GM23338 (cell line): Measurements from ENCODE around the gene LONRF3.

Experiments used
- CREB1 ChIP-seq: fragments of 250-450 bp; sonication (Bioruptor Pico); IDR thresholded peaks from 2 replicates; pipeline ENCODE4 v1.5.0; 2020; ENCODE audit warnings: low read depth, mild to moderate bottlenecking, moderate library complexity
- EZH2 ChIP-seq: fragments of 200-600 bp; sonication (generic); IDR thresholded peaks from one replicate; pipeline ENCODE4 v1.8.0; 2017; ENCODE audit warnings: antibody characterized with exemption, mild to moderate bottlenecking, low read depth; ENCODE audit not compliant: unreplicated experiment
- EZH2phosphoT487 ChIP-seq: fragments of 200-600 bp; sonication (generic); IDR thresholded peaks from one replicate; pipeline ENCODE4 v1.8.1; 2018; ENCODE audit warnings: antibody characterized with exemption; ENCODE audit not compliant: unreplicated experiment
- JUNB ChIP-seq: IDR thresholded peaks from one replicate; pipeline ENCODE4 v1.6.1; 2016; ENCODE audit warnings: antibody characterized with exemption; ENCODE audit not compliant: unreplicated experiment
- NANOG ChIP-seq: IDR thresholded peaks from 2 replicates; pipeline ENCODE4 v1.6.1; 2016; ENCODE audit warnings: antibody characterized with exemption, borderline replicate concordance
- POLR2AphosphoS5 ChIP-seq: IDR thresholded peaks from 2 replicates; pipeline ENCODE4 v1.6.1; 2016; ENCODE audit warnings: antibody characterized with exemption, low read depth
- STAT1 ChIP-seq: IDR thresholded peaks from one replicate; pipeline ENCODE4 v1.6.1; 2016; ENCODE audit warnings: antibody characterized with exemption; ENCODE audit not compliant: unreplicated experiment
- ZNF114 ChIP-seq: fragments of 250-450 bp; sonication (Bioruptor Pico); IDR thresholded peaks from 2 replicates; pipeline ENCODE4 v1.5.0; 2020; ENCODE audit warnings: mild to moderate bottlenecking, moderate library complexity
- ZNF331 ChIP-seq: fragments of 250-450 bp; sonication (Bioruptor Pico); IDR thresholded peaks from 2 replicates; pipeline ENCODE4 v1.5.0; 2020; ENCODE audit warnings: low read depth, mild to moderate bottlenecking, moderate library complexity
- TF ChIP-seq, protein P1 (sequence below), 2 experiments: fragments of 200-600 bp in 1 of 2; sonication (generic) in 1 of 2; conservative IDR thresholded peaks; 2 replicates each; pipeline versions ENCODE4 v1.5.1 to v1.6.1; 2016 to 2017; ENCODE audit warnings: antibody characterized with exemption in 2 of 2, low read depth in 2 of 2, mild to moderate bottlenecking in 2 of 2, moderate library complexity in 1 of 2
- TF ChIP-seq, protein P2 (sequence below): IDR thresholded peaks from one replicate; pipeline ENCODE4 v1.6.1; 2018; ENCODE audit warnings: antibody characterized with exemption; ENCODE audit not compliant: unreplicated experiment
- TF ChIP-seq, protein P3 (sequence below): IDR thresholded peaks from 2 replicates; pipeline ENCODE4 v1.6.1; 2016; ENCODE audit warnings: antibody characterized with exemption
- TF ChIP-seq, protein P4 (sequence below): fragments of 250-450 bp; sonication (Bioruptor Pico); IDR thresholded peaks from 2 replicates; pipeline ENCODE4 v1.5.0; 2020; ENCODE audit warnings: mild to moderate bottlenecking, moderate library complexity

DNA sequence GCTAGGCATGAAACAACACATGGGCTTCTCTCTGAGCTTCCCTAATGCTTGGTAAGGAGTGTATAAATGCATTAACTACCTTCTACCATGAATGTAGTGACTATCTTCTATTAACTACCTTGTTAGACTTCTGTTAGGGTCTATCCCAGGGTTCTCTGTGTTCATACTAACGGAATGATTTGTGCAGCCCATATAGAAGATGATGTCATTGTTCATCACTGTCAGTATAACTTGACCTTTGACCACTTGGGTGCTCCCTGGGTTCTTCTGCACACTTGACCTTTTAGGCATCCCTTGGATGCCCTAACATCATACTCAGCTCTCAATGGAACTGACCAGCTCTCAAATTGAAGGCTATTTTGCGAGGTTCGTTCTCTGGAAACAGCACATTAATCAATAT lies 67.6 kb downstream of the LONRF3 start:
- TF ChIP-seq POLR2AphosphoS5 (no peak), EZH2 (no peak), ZNF114 (CRISPR knock-in tag) (no peak), CREB1 (CRISPR knock-in tag) (no peak), EZH2phosphoT487 (no peak), STAT1 (no peak), ZNF331 (no peak), JUNB (no peak), NANOG (no peak)
- TF ChIP-seq, protein P1, sequence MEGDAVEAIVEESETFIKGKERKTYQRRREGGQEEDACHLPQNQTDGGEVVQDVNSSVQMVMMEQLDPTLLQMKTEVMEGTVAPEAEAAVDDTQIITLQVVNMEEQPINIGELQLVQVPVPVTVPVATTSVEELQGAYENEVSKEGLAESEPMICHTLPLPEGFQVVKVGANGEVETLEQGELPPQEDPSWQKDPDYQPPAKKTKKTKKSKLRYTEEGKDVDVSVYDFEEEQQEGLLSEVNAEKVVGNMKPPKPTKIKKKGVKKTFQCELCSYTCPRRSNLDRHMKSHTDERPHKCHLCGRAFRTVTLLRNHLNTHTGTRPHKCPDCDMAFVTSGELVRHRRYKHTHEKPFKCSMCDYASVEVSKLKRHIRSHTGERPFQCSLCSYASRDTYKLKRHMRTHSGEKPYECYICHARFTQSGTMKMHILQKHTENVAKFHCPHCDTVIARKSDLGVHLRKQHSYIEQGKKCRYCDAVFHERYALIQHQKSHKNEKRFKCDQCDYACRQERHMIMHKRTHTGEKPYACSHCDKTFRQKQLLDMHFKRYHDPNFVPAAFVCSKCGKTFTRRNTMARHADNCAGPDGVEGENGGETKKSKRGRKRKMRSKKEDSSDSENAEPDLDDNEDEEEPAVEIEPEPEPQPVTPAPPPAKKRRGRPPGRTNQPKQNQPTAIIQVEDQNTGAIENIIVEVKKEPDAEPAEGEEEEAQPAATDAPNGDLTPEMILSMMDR (conservative IDR thresholded peaks at IDR 0.05; ENCODE audit: low read depth in 2 of 2): no peak
- TF ChIP-seq, protein P2, sequence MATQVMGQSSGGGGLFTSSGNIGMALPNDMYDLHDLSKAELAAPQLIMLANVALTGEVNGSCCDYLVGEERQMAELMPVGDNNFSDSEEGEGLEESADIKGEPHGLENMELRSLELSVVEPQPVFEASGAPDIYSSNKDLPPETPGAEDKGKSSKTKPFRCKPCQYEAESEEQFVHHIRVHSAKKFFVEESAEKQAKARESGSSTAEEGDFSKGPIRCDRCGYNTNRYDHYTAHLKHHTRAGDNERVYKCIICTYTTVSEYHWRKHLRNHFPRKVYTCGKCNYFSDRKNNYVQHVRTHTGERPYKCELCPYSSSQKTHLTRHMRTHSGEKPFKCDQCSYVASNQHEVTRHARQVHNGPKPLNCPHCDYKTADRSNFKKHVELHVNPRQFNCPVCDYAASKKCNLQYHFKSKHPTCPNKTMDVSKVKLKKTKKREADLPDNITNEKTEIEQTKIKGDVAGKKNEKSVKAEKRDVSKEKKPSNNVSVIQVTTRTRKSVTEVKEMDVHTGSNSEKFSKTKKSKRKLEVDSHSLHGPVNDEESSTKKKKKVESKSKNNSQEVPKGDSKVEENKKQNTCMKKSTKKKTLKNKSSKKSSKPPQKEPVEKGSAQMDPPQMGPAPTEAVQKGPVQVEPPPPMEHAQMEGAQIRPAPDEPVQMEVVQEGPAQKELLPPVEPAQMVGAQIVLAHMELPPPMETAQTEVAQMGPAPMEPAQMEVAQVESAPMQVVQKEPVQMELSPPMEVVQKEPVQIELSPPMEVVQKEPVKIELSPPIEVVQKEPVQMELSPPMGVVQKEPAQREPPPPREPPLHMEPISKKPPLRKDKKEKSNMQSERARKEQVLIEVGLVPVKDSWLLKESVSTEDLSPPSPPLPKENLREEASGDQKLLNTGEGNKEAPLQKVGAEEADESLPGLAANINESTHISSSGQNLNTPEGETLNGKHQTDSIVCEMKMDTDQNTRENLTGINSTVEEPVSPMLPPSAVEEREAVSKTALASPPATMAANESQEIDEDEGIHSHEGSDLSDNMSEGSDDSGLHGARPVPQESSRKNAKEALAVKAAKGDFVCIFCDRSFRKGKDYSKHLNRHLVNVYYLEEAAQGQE: no peak
- TF ChIP-seq, protein P3, sequence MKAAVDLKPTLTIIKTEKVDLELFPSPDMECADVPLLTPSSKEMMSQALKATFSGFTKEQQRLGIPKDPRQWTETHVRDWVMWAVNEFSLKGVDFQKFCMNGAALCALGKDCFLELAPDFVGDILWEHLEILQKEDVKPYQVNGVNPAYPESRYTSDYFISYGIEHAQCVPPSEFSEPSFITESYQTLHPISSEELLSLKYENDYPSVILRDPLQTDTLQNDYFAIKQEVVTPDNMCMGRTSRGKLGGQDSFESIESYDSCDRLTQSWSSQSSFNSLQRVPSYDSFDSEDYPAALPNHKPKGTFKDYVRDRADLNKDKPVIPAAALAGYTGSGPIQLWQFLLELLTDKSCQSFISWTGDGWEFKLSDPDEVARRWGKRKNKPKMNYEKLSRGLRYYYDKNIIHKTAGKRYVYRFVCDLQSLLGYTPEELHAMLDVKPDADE: no peak
- TF ChIP-seq, protein P4, sequence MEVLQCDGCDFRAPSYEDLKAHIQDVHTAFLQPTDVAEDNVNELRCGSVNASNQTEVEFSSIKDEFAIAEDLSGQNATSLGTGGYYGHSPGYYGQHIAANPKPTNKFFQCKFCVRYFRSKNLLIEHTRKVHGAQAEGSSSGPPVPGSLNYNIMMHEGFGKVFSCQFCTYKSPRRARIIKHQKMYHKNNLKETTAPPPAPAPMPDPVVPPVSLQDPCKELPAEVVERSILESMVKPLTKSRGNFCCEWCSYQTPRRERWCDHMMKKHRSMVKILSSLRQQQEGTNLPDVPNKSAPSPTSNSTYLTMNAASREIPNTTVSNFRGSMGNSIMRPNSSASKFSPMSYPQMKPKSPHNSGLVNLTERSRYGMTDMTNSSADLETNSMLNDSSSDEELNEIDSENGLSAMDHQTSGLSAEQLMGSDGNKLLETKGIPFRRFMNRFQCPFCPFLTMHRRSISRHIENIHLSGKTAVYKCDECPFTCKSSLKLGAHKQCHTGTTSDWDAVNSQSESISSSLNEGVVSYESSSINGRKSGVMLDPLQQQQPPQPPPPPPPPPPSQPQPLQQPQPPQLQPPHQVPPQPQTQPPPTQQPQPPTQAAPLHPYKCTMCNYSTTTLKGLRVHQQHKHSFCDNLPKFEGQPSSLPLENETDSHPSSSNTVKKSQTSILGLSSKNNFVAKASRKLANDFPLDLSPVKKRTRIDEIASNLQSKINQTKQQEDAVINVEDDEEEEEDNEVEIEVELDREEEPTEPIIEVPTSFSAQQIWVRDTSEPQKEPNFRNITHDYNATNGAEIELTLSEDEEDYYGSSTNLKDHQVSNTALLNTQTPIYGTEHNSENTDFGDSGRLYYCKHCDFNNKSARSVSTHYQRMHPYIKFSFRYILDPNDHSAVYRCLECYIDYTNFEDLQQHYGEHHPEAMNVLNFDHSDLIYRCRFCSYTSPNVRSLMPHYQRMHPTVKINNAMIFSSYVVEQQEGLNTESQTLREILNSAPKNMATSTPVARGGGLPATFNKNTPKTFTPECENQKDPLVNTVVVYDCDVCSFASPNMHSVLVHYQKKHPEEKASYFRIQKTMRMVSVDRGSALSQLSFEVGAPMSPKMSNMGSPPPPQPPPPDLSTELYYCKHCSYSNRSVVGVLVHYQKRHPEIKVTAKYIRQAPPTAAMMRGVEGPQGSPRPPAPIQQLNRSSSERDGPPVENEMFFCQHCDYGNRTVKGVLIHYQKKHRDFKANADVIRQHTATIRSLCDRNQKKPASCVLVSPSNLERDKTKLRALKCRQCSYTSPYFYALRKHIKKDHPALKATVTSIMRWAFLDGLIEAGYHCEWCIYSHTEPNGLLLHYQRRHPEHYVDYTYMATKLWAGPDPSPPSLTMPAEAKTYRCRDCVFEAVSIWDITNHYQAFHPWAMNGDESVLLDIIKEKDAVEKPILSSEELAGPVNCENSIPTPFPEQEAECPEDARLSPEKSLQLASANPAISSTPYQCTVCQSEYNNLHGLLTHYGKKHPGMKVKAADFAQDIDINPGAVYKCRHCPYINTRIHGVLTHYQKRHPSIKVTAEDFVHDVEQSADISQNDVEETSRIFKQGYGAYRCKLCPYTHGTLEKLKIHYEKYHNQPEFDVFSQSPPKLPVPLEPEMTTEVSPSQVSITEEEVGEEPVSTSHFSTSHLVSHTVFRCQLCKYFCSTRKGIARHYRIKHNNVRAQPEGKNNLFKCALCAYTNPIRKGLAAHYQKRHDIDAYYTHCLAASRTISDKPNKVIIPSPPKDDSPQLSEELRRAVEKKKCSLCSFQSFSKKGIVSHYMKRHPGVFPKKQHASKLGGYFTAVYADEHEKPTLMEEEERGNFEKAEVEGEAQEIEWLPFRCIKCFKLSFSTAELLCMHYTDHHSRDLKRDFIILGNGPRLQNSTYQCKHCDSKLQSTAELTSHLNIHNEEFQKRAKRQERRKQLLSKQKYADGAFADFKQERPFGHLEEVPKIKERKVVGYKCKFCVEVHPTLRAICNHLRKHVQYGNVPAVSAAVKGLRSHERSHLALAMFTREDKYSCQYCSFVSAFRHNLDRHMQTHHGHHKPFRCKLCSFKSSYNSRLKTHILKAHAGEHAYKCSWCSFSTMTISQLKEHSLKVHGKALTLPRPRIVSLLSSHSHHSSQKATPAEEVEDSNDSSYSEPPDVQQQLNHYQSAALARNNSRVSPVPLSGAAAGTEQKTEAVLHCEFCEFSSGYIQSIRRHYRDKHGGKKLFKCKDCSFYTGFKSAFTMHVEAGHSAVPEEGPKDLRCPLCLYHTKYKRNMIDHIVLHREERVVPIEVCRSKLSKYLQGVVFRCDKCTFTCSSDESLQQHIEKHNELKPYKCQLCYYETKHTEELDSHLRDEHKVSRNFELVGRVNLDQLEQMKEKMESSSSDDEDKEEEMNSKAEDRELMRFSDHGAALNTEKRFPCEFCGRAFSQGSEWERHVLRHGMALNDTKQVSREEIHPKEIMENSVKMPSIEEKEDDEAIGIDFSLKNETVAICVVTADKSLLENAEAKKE (CRISPR knock-in tag): no peak
